ENCODE data around the gene CYB561D1. TPM values are rescaled to one million over a fixed set of nuclear protein-coding genes. Genes with fewer than 3 reads are reported as not detected.

Gene CYB561D1
- total RNA-seq, 4 donors from 2014 or later, result 1.7 to 24.0 (median 20.9) TPM

- Histone ChIP-seq H3K36me3 (no peaks in the 10 kb centered on the region), H3K9me3 (no peaks in the 10 kb centered on the region), H3K4me1 (peaks cover 0 to 16% (median 8%) of the 10 kb centered on the region in 4 donors), H3K4me3 (no peak overlapping the region), H3K27ac (no peak overlapping the region), H3K27me3 (no peaks in the 10 kb centered on the region)
- TF ChIP-seq POLR2A (IDR thresholded peaks at IDR 0.05) (no peak), CTCF (IDR thresholded peaks at IDR 0.05) (no peak)
- DNase-seq, result no peak
Observed at GRCh38 chr1:109482242-109482641, 11.7 kb upstream of the CYB561D1 start.

- H3K4me3 ChIP-seq, result peak overlapping the region; percentile 67 to 92 (median 78)
- DNase-seq, result peak in 2 of 3 donors; percentile 46 to 65
- no peaks in the 10 kb centered on the region for H3K27me3 ChIP-seq
- H3K4me1 ChIP-seq, result peaks cover 0 to 16% (median 8%) of the 10 kb centered on the region in 4 donors
- peak overlapping the region in 3 of 4 donors; percentile 15 to 81 (median 52) for H3K27ac ChIP-seq
- H3K36me3 ChIP-seq, result peaks cover 0 to 5% (median 0%) of the 10 kb centered on the region in 3 donors
- H3K9me3 ChIP-seq, result no peaks in the 10 kb centered on the region
- no peak for TF ChIP-seq POLR2A (IDR thresholded peaks at IDR 0.05)
- TF ChIP-seq CTCF (IDR thresholded peaks at IDR 0.05), result peak in 1 of 6 experiments; percentile 8
Observed at GRCh38 chr1:109482791-109483671, 10.9 kb upstream of the CYB561D1 start.

- peaks cover 0 to 16% (median 8%) of the 10 kb centered on the region in 4 donors for H3K4me1 ChIP-seq
- DNase-seq, result peak; percentile 86 to 96 (median 96)
Observed at GRCh38 chr1:109483672-109484518, 10.0 kb upstream of the CYB561D1 start, which contains the start of gene ATXN7L2. TSS of gene ATXN7L2 (plus strand) at chr1:109483905. CDS start at chr1:109483954, 49 bp downstream.

GRCh38 chr1:109484519-109484975 is 9.3 kb upstream of the CYB561D1 start:
- Histone ChIP-seq H3K9me3 (no peaks in the 10 kb centered on the region), H3K4me3 (peak overlapping the region; percentile 67 to 92 (median 78)), H3K36me3 (peaks cover 0 to 15% (median 0%) of the 10 kb centered on the region in 3 donors), H3K4me1 (peaks cover 0 to 16% (median 8%) of the 10 kb centered on the region in 4 donors), H3K27me3 (no peaks in the 10 kb centered on the region), H3K27ac (peak overlapping the region in 2 of 4 donors; percentile 94 to 96)
- TF ChIP-seq POLR2A (IDR thresholded peaks at IDR 0.05) (no peak), CTCF (IDR thresholded peaks at IDR 0.05) (no peak)
- no peak for DNase-seq

More at GRCh38 chr1:109483672-109484518, 10.0 kb upstream of the CYB561D1 start, which contains the start of gene ATXN7L2:
- Histone ChIP-seq H3K36me3 (peaks cover 0 to 14% (median 0%) of the 10 kb centered on the region in 3 donors), H3K4me3 (peak within 1 kb of the TSS; percentile 67 to 92 (median 78)), H3K27me3 (no peaks in the 10 kb centered on the region), H3K9me3 (no peaks in the 10 kb centered on the region), H3K27ac (peak within 1 kb of the TSS; percentile 94 to 98 (median 95))
- peak in 1 of 6 experiments; percentile 18 for TF ChIP-seq CTCF (IDR thresholded peaks at IDR 0.05)
- peak; percentile 54 to 55 for TF ChIP-seq POLR2A (IDR thresholded peaks at IDR 0.05)

GRCh38 chr1:109485001-109485400 is 8.9 kb upstream of the CYB561D1 start:
- peaks cover 0 to 20% (median 0%) of the 10 kb centered on the region in 3 donors for H3K36me3 ChIP-seq
- TF ChIP-seq CTCF (IDR thresholded peaks at IDR 0.05), result no peak
- TF ChIP-seq POLR2A (IDR thresholded peaks at IDR 0.05), result no peak

More at GRCh38 chr1:109485001-109485400, 8.9 kb upstream of the CYB561D1 start:
- no peak overlapping the region for H3K27ac ChIP-seq
- peak overlapping the region in 2 of 4 donors; percentile 73 to 82 for H3K4me3 ChIP-seq
- H3K9me3 ChIP-seq, result no peaks in the 10 kb centered on the region
- H3K4me1 ChIP-seq, result peaks cover 0 to 16% (median 8%) of the 10 kb centered on the region in 4 donors
- DNase-seq, result no peak
- H3K27me3 ChIP-seq, result no peaks in the 10 kb centered on the region
